Testis (tissue), 2 donors: Measurements from ENCODE around the gene SNX2.

Experiments used
- CTCF ChIP-seq, 3 experiments: fragments of 450-650 bp in 2 of 3; fragments of 200-600 bp in 1 of 3; sonication (generic) in 1 of 3; IDR thresholded peaks; one replicate each; pipeline ENCODE4 v1.5.1; 2016 to 2019; ENCODE audit warnings: antibody characterized with exemption in 3 of 3, mild to moderate bottlenecking in 2 of 3, moderate library complexity in 1 of 3
- POLR2A ChIP-seq: fragments of 450-650 bp; IDR thresholded peaks from one replicate; pipeline ENCODE4 v1.6.1; 2017; ENCODE audit warnings: antibody characterized with exemption, mild to moderate bottlenecking, moderate library complexity

- no peak for TF ChIP-seq CTCF (IDR thresholded peaks at IDR 0.05)
- TF ChIP-seq POLR2A, result no peak
Observed at GRCh38 chr5:122773619-122774018, 1.3 kb upstream of the SNX2 start.
